ENCODE results near the gene TMEM115. TPM values are rescaled to one million over a fixed set of nuclear protein-coding genes. Genes with fewer than 3 reads are reported as not detected.
A peak's percentile ranks its signal among the peaks of the same experiment; 100 is the strongest.

TMEM115 gene
- total RNA-seq, 4 donors from 2014 or later = 24.2 to 41.6 (median 30.6) TPM

DNA sequence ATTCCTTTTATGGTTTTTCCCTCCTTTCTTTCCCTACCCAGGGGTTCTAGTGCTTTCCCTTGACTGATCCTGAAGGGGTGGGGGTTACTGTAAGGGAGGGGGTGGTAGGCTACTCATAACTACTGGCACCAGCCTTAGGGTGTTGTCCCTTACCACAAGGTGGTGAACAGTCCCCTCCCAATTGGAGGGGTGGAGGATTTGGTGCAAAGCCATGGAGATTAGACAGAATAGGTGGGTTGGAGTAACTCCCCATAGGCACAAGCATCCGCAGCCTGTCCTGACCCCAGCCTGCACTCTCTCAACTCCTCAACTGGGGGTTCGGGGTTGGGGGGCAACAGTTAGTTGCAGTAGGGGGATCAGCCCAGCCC lies 34.2 kb downstream of the TMEM115 start:
- intact Hi-C loops (cut with DNase I) = loop anchor here (10.0 kb wide), 1 partner anchor 50 kb away; the partner anchor contains the start of gene LSMEM2
- peak overlapping the region in 3 of 4 donors; percentile 94 to 98 (median 98) for H3K27ac ChIP-seq
- no peaks in the 10 kb centered on the region for H3K27me3 ChIP-seq
- peaks cover 5 to 31% (median 8%) of the 10 kb centered on the region in 3 donors for H3K36me3 ChIP-seq
- no peak for DNase-seq
- 86 to 100% methylated on average over 1 of the region's 2 CpGs for WGBS, 2 donors
- H3K9me3 ChIP-seq = no peaks in the 10 kb centered on the region
- TF ChIP-seq, protein P1, sequence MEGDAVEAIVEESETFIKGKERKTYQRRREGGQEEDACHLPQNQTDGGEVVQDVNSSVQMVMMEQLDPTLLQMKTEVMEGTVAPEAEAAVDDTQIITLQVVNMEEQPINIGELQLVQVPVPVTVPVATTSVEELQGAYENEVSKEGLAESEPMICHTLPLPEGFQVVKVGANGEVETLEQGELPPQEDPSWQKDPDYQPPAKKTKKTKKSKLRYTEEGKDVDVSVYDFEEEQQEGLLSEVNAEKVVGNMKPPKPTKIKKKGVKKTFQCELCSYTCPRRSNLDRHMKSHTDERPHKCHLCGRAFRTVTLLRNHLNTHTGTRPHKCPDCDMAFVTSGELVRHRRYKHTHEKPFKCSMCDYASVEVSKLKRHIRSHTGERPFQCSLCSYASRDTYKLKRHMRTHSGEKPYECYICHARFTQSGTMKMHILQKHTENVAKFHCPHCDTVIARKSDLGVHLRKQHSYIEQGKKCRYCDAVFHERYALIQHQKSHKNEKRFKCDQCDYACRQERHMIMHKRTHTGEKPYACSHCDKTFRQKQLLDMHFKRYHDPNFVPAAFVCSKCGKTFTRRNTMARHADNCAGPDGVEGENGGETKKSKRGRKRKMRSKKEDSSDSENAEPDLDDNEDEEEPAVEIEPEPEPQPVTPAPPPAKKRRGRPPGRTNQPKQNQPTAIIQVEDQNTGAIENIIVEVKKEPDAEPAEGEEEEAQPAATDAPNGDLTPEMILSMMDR (IDR thresholded peaks at IDR 0.05) = no peak
- TF ChIP-seq POLR2A (IDR thresholded peaks at IDR 0.05) = no peak
- H3K4me1 ChIP-seq = peaks cover 45 to 83% (median 45%) of the 10 kb centered on the region in 3 donors
- no peak overlapping the region for H3K4me3 ChIP-seq

- DNase-seq = no peak
- intact Hi-C loops (cut with DNase I) = loop anchor here (10.0 kb wide), 1 partner anchor 50 kb away; the partner anchor contains the start of gene LSMEM2
- no peak for TF ChIP-seq POLR2A (IDR thresholded peaks at IDR 0.05)
- TF ChIP-seq, protein P1 (IDR thresholded peaks at IDR 0.05) = peak; percentile 47 to 88 (median 82)
- peaks cover 0 to 31% (median 2%) of the 10 kb centered on the region in 3 donors for H3K36me3 ChIP-seq
- no peaks in the 10 kb centered on the region for H3K27me3 ChIP-seq
- H3K27ac ChIP-seq = peak overlapping the region; percentile 90 to 98 (median 96)
- WGBS, 2 donors = 43 to 51% methylated on average over 3 to 4 of the region's 4 CpGs
- peaks cover 50 to 89% (median 51%) of the 10 kb centered on the region in 3 donors for H3K4me1 ChIP-seq
- H3K9me3 ChIP-seq = no peaks in the 10 kb centered on the region
- H3K4me3 ChIP-seq = peak overlapping the region in 1 of 4 donors; percentile 23
Observed at GRCh38 chr3:50324351-50325112, 34.8 kb downstream of the TMEM115 start.

DNA sequence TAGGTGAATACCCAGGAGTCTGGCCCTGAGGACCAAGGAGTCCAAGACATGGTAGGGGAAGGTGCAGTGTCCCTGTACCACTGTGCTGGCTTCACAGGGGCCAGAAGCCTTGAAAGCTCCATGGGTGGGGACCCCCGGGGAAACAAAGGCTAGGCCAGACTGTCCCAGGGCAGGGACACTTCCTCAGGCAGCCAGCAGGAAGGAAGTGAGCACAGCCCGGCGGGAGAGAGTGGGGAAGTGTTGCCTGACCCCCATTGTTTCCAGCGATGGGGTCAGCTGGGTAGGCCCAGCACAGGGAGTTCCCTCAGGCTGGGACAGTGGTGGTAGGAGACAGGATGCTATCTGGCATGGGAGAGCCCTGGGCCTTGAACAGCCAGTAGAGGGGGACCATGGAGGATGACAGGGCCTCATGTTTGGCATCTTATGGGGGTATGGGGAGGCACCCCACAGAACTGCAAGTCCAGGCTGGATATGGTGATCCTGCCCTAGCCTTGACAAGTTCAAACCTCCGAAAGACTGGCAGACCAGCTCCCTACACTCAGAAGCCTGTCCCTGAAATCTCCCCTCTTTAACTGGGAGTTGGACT lies 35.6 kb downstream of the TMEM115 start:
- Histone ChIP-seq H3K4me3 (peak overlapping the region in 1 of 4 donors; percentile 23), H3K9me3 (no peaks in the 10 kb centered on the region), H3K27ac (peak overlapping the region; percentile 90 to 98 (median 96)), H3K36me3 (peaks cover 0 to 34% (median 0%) of the 10 kb centered on the region in 3 donors), H3K27me3 (no peaks in the 10 kb centered on the region), H3K4me1 (peaks cover 54 to 91% (median 56%) of the 10 kb centered on the region in 3 donors)
- 43 to 52% methylated on average over 1 to 3 of the region's 5 CpGs for WGBS, 2 donors
- intact Hi-C loops (cut with DNase I) = loop anchor here (10.0 kb wide), 1 partner anchor 49 kb away; the partner anchor contains the start of gene LSMEM2
- TF ChIP-seq, protein P1 (IDR thresholded peaks at IDR 0.05) = peak in 2 of 6 experiments; percentile 20 to 24
- TF ChIP-seq POLR2A (IDR thresholded peaks at IDR 0.05) = no peak
- DNase-seq = no peak

DNA sequence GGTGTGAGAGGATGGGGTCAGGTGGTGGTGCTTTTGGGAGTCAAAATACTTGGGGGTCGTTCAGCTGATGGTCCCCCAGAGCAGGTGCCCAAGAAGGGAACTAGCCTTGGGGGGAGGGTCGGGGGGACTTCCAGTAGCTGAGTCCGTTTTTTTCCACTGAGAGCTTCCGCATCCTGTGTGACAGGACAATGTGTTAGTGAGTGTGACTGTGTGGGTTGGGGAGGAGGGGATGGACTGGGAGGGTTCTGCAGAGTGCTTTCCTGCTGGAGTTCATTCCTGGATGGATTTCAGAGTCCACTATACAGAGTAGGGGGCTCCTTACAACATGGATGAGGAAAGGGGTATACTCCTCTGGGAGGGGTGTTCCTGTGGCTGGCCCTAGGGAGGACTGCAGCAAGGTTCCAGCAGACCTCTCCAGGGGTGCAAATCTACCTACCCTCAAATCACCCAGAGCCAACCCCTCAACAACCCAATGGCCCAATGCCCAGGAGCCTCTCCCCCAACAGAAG lies 36.2 kb downstream of the TMEM115 start:
- intact Hi-C loops (cut with DNase I) = loop anchor here (10.0 kb wide), 1 partner anchor 48 kb away; the partner anchor contains the start of gene LSMEM2
- WGBS, 2 donors = 29 to 60% methylated on average over 4 of the region's 4 CpGs
- Histone ChIP-seq H3K9me3 (no peaks in the 10 kb centered on the region), H3K4me3 (peak overlapping the region in 1 of 4 donors; percentile 98), H3K27me3 (no peaks in the 10 kb centered on the region), H3K4me1 (peaks cover 56 to 91% (median 57%) of the 10 kb centered on the region in 3 donors), H3K36me3 (peaks cover 0 to 40% (median 2%) of the 10 kb centered on the region in 3 donors), H3K27ac (peak overlapping the region; percentile 90 to 98 (median 96))
- TF ChIP-seq, protein P1 (IDR thresholded peaks at IDR 0.05) = no peak
- TF ChIP-seq POLR2A (IDR thresholded peaks at IDR 0.05) = no peak
- no peak for DNase-seq
